Measurements from ENCODE around the gene SRC. TPM values are rescaled to one million over a fixed set of nuclear protein-coding genes. Genes with fewer than 3 reads are reported as not detected.

The SRC gene
- total RNA-seq, 1 experiment from 2014 or later, result 23.3 TPM

GRCh38 chr20:37328149-37328945, 17.6 kb upstream of the SRC start:
- no peaks in the 10 kb centered on the region for H3K4me1 ChIP-seq (ENCODE audit: insufficient read depth, low read length, poor library complexity, severe bottlenecking)
- intact Hi-C loops (cut with micrococcal nuclease; ENCODE audit: unreplicated experiment), result no loop called here
- TF ChIP-seq EZH2 (IDR thresholded peaks at IDR 0.05; ENCODE audit: borderline replicate concordance, low read depth, low read length, poor library complexity, severe bottlenecking), result no peak
- TF ChIP-seq, protein P1, sequence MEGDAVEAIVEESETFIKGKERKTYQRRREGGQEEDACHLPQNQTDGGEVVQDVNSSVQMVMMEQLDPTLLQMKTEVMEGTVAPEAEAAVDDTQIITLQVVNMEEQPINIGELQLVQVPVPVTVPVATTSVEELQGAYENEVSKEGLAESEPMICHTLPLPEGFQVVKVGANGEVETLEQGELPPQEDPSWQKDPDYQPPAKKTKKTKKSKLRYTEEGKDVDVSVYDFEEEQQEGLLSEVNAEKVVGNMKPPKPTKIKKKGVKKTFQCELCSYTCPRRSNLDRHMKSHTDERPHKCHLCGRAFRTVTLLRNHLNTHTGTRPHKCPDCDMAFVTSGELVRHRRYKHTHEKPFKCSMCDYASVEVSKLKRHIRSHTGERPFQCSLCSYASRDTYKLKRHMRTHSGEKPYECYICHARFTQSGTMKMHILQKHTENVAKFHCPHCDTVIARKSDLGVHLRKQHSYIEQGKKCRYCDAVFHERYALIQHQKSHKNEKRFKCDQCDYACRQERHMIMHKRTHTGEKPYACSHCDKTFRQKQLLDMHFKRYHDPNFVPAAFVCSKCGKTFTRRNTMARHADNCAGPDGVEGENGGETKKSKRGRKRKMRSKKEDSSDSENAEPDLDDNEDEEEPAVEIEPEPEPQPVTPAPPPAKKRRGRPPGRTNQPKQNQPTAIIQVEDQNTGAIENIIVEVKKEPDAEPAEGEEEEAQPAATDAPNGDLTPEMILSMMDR (conservative IDR thresholded peaks at IDR 0.05; ENCODE audit: low read depth, low read length), result no peak
- no TSS peak for BruUV-seq (replicated peaks)
- DNase-seq (ENCODE audit: low spot score), result no peak
- CTCF ChIA-PET, result no interaction called here
- H3K36me3 ChIP-seq (ENCODE audit: insufficient read depth, low read length, poor library complexity, severe bottlenecking), result no peaks in the 10 kb centered on the region
- H3K9me3 ChIP-seq (ENCODE audit: low read depth, low read length, poor library complexity, severe bottlenecking), result no peaks in the 10 kb centered on the region
- H3K27ac ChIP-seq (ENCODE audit: low read depth, low read length, poor library complexity, severe bottlenecking), result no peak overlapping the region
- H3K27me3 ChIP-seq (replicated peaks; ENCODE audit: insufficient read depth, low read depth, low read length, poor library complexity), result no peaks in the 10 kb centered on the region
- no peak overlapping the region for H3K4me3 ChIP-seq (ENCODE audit: low read depth, low read length, poor library complexity, severe bottlenecking)
- POLR2A ChIA-PET (ENCODE audit: low non-redundant PET), result no interaction called here

GRCh38 chr20:37329481-37330165, 16.3 kb upstream of the SRC start:
- intact Hi-C loops (cut with micrococcal nuclease; ENCODE audit: unreplicated experiment), result no loop called here
- Histone ChIP-seq H3K4me1 (ENCODE audit: insufficient read depth, low read length, poor library complexity, severe bottlenecking) (no peaks in the 10 kb centered on the region), H3K36me3 (ENCODE audit: insufficient read depth, low read length, poor library complexity, severe bottlenecking) (no peaks in the 10 kb centered on the region), H3K4me3 (ENCODE audit: low read depth, low read length, poor library complexity, severe bottlenecking) (no peak overlapping the region), H3K27me3 (replicated peaks; ENCODE audit: insufficient read depth, low read depth, low read length, poor library complexity) (no peaks in the 10 kb centered on the region), H3K27ac (ENCODE audit: low read depth, low read length, poor library complexity, severe bottlenecking) (no peak overlapping the region), H3K9me3 (ENCODE audit: low read depth, low read length, poor library complexity, severe bottlenecking) (no peaks in the 10 kb centered on the region)
- DNase-seq (ENCODE audit: low spot score), result no peak
- POLR2A ChIA-PET (ENCODE audit: low non-redundant PET), result no interaction called here
- TF ChIP-seq, protein P1 (conservative IDR thresholded peaks at IDR 0.05; ENCODE audit: low read depth, low read length), result no peak
- TF ChIP-seq EZH2 (IDR thresholded peaks at IDR 0.05; ENCODE audit: borderline replicate concordance, low read depth, low read length, poor library complexity, severe bottlenecking), result no peak
- BruUV-seq (replicated peaks), result no TSS peak
- CTCF ChIA-PET, result no interaction called here

GRCh38 chr20:37330316-37330715, 15.6 kb upstream of the SRC start:
- Histone ChIP-seq H3K4me1 (ENCODE audit: insufficient read depth, low read length, poor library complexity, severe bottlenecking) (no peaks in the 10 kb centered on the region), H3K4me3 (ENCODE audit: low read depth, low read length, poor library complexity, severe bottlenecking) (no peak overlapping the region), H3K9me3 (ENCODE audit: low read depth, low read length, poor library complexity, severe bottlenecking) (no peaks in the 10 kb centered on the region), H3K36me3 (ENCODE audit: insufficient read depth, low read length, poor library complexity, severe bottlenecking) (no peaks in the 10 kb centered on the region), H3K27ac (ENCODE audit: low read depth, low read length, poor library complexity, severe bottlenecking) (no peak overlapping the region), H3K27me3 (replicated peaks; ENCODE audit: insufficient read depth, low read depth, low read length, poor library complexity) (no peaks in the 10 kb centered on the region)
- BruUV-seq (replicated peaks), result no TSS peak
- intact Hi-C loops (cut with micrococcal nuclease; ENCODE audit: unreplicated experiment), result no loop called here
- TF ChIP-seq, protein P1 (conservative IDR thresholded peaks at IDR 0.05; ENCODE audit: low read depth, low read length), result no peak
- TF ChIP-seq EZH2 (IDR thresholded peaks at IDR 0.05; ENCODE audit: borderline replicate concordance, low read depth, low read length, poor library complexity, severe bottlenecking), result no peak
- POLR2A ChIA-PET (ENCODE audit: low non-redundant PET), result no interaction called here
- DNase-seq (ENCODE audit: low spot score), result no peak
- CTCF ChIA-PET, result no interaction called here

All from A673 (cell line).